Body of pancreas (tissue), 4 donors: ENCODE data around the gene MAGI1. TPM values are rescaled to one million over a fixed set of nuclear protein-coding genes. Genes with fewer than 3 reads are reported as not detected.

Experiments used
- ATAC-seq: fragments of 150-250 bp; one replicate; pipeline ENCODE4 v1.9.1; 2016
- DNase-seq, 4 donors: peaks; one replicate each; pipeline ENCODE4 v3.0.0-alpha.2; 2019
- H3K27ac ChIP-seq, 4 donors: fragments of 200-600 bp; sonication (generic); 1 replicate in 3 of 4; 2 replicates in 1 of 4; pipeline versions ENCODE4 v1.5.1 to v1.6.1; 2016 to 2019; ENCODE audit warnings: mild to moderate bottlenecking in 1 of 4, mixed read lengths in 1 of 4, moderate library complexity in 1 of 4
- H3K27me3 ChIP-seq, 2 donors: fragments of 200-600 bp; sonication (generic); one replicate each; pipeline ENCODE4 v1.6.0; 2016; ENCODE audit warnings: mild to moderate bottlenecking in 1 of 2
- H3K36me3 ChIP-seq, 2 donors: fragments of 200-600 bp; sonication (generic); replicated peaks in 1 of 2; 2 replicates each; pipeline ENCODE4 v1.5.1; 2016; ENCODE audit warnings: low read depth in 2 of 2; ENCODE audit not compliant: insufficient read depth in 1 of 2
- H3K4me1 ChIP-seq: fragments of 200-600 bp; sonication (generic); one replicate; pipeline ENCODE4 v1.6.0; 2016
- H3K4me3 ChIP-seq, 2 donors: fragments of 200-600 bp; sonication (generic); 1 replicate in 1 of 2; 2 replicates in 1 of 2; pipeline ENCODE4 v1.5.1; 2016 to 2019
- H3K9me3 ChIP-seq, 3 donors: fragments of 200-600 bp; sonication (generic); 1 replicate in 2 of 3; 2 replicates in 1 of 3; pipeline ENCODE4 v1.5.1; 2016
- CTCF ChIP-seq, 7 experiments: fragments of 450-650 bp in 4 of 7; fragments of 200-600 bp in 3 of 7; sonication (generic) in 3 of 7; IDR thresholded peaks; one replicate each; pipeline ENCODE4 v1.5.1; 2016 to 2019; ENCODE audit warnings: antibody characterized with exemption in 7 of 7
- POLR2A ChIP-seq, 3 donors: fragments of 450-650 bp; IDR thresholded peaks; one replicate each; pipeline ENCODE4 v1.6.1; 2016; ENCODE audit warnings: antibody characterized with exemption in 3 of 3, mild to moderate bottlenecking in 2 of 3
- WGBS, 2 donors: methylation state at CpG; one replicate each; pipeline ENCODE4 v1.1.5; 2017; 5-methylcytosine and 5-hydroxymethylcytosine counted together
- intact Hi-C: fragments of 100-400 bp; cut with DNase I; formaldehyde crosslinking; loops from one replicate; pipeline ENCODE4 v1.15.1; 2023
- total RNA-seq, 2 donors: library from RNA; depleted of rRNA; stranded (reverse); fragments of >200 nt; gene quantifications; one replicate each; pipeline ENCODE4 v1.1.0, GENCODE V29; 2016

MAGI1 gene
- total RNA-seq, 2 donors from 2014 or later = 44.2 to 63.6 TPM

DNA sequence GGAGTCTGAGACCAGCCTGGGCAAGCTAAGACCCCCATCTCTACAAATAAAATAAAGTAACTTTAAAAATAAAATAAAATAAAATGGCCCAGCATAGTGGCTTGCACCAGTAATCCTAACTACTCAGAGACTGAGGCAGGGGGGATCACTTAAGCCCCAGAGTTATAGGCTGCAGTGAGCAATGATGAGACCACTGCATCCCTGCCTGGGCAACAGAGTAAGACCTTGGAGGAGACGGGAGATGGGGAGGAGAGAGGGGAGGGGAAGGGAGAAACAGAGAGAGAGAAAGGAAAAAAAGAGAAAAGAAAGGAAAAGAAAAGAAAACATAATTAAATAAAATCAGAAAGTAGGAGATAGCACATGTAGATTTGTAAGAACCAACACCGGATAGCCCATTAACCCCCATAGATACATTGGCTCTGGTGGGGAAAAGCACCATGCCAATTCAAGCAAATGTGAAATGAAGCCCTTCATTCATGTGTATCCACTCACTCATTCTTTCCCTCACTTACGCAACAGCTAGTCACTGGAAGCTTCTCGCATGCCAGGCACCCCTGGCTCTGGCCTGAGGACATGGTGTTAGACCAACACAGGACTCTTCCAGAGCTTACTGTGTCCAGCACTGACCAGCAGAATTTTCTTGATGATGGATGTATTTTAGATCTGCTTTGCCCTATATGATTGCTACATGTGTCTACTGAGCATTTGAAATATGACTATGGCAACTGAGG is 183.2 kb downstream of the MAGI1 start:
- intact Hi-C loops = no loop called here
- no peaks in the 10 kb centered on the region for H3K9me3 ChIP-seq
- whole genome bisulfite sequencing, 2 donors = 92 to 100% methylated on average over 3 of the region's 4 CpGs
- H3K4me3 ChIP-seq = no peak overlapping the region
- no peaks in the 10 kb centered on the region for H3K36me3 ChIP-seq
- no peaks in the 10 kb centered on the region for H3K27me3 ChIP-seq
- H3K4me1 ChIP-seq = peaks cover 22% of the 10 kb centered on the region
- ATAC-seq (no peak), DNase-seq (no peak)
- TF ChIP-seq CTCF (IDR thresholded peaks at IDR 0.05) (no peak), POLR2A (IDR thresholded peaks at IDR 0.05) (no peak)
- peak overlapping the region in 2 of 4 donors; percentile 10 to 44 for H3K27ac ChIP-seq

GRCh38 chr3:65854606-65855304 is 184.0 kb downstream of the MAGI1 start:
- no peaks in the 10 kb centered on the region for H3K27me3 ChIP-seq
- peak in 3 of 4 donors; percentile 19 to 47 (median 35) for DNase-seq
- no peaks in the 10 kb centered on the region for H3K36me3 ChIP-seq
- peaks cover 22% of the 10 kb centered on the region for H3K4me1 ChIP-seq
- TF ChIP-seq POLR2A (IDR thresholded peaks at IDR 0.05) (no peak), CTCF (IDR thresholded peaks at IDR 0.05) (no peak)
- intact Hi-C loops = no loop called here
- H3K4me3 ChIP-seq = no peak overlapping the region
- no peaks in the 10 kb centered on the region for H3K9me3 ChIP-seq
- 32 to 40% methylated on average over 8 of the region's 8 CpGs for WGBS, 2 donors
- H3K27ac ChIP-seq = peak overlapping the region in 2 of 4 donors; percentile 10 to 44
- peak; percentile 63 for ATAC-seq

- no peak overlapping the region for H3K4me3 ChIP-seq
- intact Hi-C loops = no loop called here
- no peak overlapping the region for H3K27ac ChIP-seq
- no peak for DNase-seq
- H3K36me3 ChIP-seq = no peaks in the 10 kb centered on the region
- 84 to 88% methylated on average over 4 of the region's 4 CpGs for WGBS, 2 donors
- H3K9me3 ChIP-seq = no peaks in the 10 kb centered on the region
- no peak for ATAC-seq
- TF ChIP-seq CTCF (IDR thresholded peaks at IDR 0.05) (no peak), POLR2A (IDR thresholded peaks at IDR 0.05) (no peak)
- H3K4me1 ChIP-seq = peaks cover 16% of the 10 kb centered on the region
- no peaks in the 10 kb centered on the region for H3K27me3 ChIP-seq
Measured at GRCh38 chr3:65851827-65852226, 186.9 kb downstream of the MAGI1 start.

GRCh38 chr3:65850261-65850660 is 188.5 kb downstream of the MAGI1 start:
- intact Hi-C loops = no loop called here
- ATAC-seq = no peak
- WGBS, 2 donors = 89 to 92% methylated on average over 3 of the region's 3 CpGs

More at GRCh38 chr3:65850261-65850660, 188.5 kb downstream of the MAGI1 start:
- Histone ChIP-seq H3K4me3 (no peak overlapping the region), H3K9me3 (no peaks in the 10 kb centered on the region), H3K27ac (no peak overlapping the region), H3K36me3 (no peaks in the 10 kb centered on the region), H3K27me3 (no peaks in the 10 kb centered on the region), H3K4me1 (peaks cover 24% of the 10 kb centered on the region)
- TF ChIP-seq CTCF (IDR thresholded peaks at IDR 0.05) (no peak), POLR2A (IDR thresholded peaks at IDR 0.05) (no peak)
- no peak for DNase-seq
